Fibroblast of villous mesenchyme (primary cell): ENCODE measurements around the gene CALY. TPM values are rescaled to one million over a fixed set of nuclear protein-coding genes. Genes with fewer than 3 reads are reported as not detected.

Experiments
- DNase-seq: peaks from one replicate; pipeline ENCODE4 v3.0.0-alpha.2; 2010; ENCODE audit warnings: low read depth
- H3K4me3 ChIP-seq: 2 replicates; pipeline ENCODE4 v1.5.1; 2011; ENCODE audit warnings: low read depth, mild to moderate bottlenecking, low read length
- total RNA-seq: library from RNA; depleted of rRNA; stranded (reverse); fragments of >200 nt; gene quantifications from 2 replicates; pipeline ENCODE4 v1.2.3, GENCODE V29; 2012
- TF ChIP-seq, protein P1 (sequence below): IDR thresholded peaks from 2 replicates; pipeline ENCODE4 v1.5.1; 2012; ENCODE audit warnings: low read depth, mild to moderate bottlenecking, low read length; ENCODE audit not compliant: insufficient read depth

CALY gene
- total RNA-seq, 1 donor, result not detected

DNA sequence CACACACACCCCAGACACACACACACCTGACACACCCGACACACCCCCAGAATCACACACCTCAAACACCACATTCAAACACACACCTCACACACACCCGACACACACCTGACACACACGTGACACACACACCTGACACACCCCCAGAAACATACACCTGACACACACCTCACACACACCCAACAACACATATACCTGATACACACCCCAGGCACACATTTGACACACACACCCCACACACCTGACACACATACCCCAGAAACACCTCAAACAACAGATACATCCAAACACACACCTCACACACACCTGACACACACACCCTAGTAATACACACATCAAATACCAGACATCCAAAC, 652 bp upstream of the CALY start:
- TF ChIP-seq, protein P1, sequence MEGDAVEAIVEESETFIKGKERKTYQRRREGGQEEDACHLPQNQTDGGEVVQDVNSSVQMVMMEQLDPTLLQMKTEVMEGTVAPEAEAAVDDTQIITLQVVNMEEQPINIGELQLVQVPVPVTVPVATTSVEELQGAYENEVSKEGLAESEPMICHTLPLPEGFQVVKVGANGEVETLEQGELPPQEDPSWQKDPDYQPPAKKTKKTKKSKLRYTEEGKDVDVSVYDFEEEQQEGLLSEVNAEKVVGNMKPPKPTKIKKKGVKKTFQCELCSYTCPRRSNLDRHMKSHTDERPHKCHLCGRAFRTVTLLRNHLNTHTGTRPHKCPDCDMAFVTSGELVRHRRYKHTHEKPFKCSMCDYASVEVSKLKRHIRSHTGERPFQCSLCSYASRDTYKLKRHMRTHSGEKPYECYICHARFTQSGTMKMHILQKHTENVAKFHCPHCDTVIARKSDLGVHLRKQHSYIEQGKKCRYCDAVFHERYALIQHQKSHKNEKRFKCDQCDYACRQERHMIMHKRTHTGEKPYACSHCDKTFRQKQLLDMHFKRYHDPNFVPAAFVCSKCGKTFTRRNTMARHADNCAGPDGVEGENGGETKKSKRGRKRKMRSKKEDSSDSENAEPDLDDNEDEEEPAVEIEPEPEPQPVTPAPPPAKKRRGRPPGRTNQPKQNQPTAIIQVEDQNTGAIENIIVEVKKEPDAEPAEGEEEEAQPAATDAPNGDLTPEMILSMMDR, result no peak
- H3K4me3 ChIP-seq, result no peak overlapping the region
- DNase-seq, result no peak

DNA sequence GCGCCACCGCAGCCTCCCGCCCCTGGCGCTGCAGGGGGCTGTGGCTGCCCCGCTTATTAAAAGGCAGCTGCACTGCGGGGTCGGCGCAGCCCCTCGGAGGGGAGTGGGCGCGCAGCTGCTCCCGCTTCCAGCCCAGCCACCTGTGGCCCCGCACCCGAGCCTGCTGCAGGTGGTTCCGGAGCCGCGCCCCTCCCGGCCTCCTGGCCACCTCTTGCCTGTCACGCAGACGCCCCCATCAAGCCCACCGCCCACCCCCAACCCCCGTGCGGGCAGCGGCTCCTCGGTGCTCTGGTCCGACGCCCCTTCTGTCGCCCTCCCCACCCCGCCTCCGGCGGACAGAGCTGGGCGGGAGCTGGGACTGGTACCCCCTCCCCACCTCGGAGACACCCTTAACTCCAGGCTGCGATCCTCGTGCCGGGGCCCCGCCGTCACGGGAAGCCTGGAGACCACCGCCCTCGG, 549 bp downstream of the CALY start:
- H3K4me3 ChIP-seq, result no peak overlapping the region
- TF ChIP-seq, protein P1, result no peak
- DNase-seq, result no peak

DNA sequence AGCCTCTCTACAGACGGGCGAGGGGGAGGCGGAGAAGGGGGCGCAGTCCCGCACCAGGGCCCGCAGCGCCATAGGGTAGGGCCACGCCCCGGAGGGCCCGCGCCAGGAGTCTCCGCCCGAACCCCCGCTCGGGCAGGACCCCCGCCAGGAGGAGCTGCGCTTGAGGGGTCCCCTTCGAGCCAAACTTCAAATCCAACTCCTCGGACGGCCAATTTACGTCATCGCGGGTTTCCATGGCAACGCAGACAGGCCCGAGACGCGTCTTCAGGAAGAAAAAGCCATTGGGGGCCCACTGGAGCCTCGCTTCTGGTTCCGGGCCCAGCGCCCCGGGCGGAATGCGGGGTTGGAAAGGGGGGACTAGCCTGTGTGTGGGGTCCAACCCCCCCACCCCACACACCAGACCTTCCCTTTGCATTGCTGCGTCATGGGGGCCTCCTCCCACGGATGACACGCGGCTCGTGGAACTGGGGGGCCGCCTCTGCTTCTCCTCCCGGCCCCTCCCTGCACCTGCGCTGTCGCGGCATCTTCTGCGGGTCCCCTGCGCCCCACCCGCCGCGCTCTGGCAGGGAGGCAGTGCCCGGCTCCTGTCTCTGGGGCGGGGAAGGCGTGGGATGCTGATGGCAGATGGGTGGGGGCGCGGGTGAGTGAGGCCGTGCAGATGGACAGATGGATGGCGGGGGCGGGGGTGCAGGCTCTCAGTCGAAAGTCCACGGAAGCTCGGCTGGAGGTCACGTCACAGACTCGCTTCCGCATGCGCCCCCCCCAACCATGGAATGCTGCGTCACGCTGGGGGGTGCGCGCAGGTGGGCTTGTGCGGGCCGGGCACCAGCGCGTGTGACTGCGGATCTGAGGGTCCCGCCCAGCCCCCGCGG, 1.2 kb downstream of the CALY start:
- TF ChIP-seq, protein P1, result no peak
- peak; percentile 61 for DNase-seq
- peak overlapping the region; percentile 52 for H3K4me3 ChIP-seq

DNA sequence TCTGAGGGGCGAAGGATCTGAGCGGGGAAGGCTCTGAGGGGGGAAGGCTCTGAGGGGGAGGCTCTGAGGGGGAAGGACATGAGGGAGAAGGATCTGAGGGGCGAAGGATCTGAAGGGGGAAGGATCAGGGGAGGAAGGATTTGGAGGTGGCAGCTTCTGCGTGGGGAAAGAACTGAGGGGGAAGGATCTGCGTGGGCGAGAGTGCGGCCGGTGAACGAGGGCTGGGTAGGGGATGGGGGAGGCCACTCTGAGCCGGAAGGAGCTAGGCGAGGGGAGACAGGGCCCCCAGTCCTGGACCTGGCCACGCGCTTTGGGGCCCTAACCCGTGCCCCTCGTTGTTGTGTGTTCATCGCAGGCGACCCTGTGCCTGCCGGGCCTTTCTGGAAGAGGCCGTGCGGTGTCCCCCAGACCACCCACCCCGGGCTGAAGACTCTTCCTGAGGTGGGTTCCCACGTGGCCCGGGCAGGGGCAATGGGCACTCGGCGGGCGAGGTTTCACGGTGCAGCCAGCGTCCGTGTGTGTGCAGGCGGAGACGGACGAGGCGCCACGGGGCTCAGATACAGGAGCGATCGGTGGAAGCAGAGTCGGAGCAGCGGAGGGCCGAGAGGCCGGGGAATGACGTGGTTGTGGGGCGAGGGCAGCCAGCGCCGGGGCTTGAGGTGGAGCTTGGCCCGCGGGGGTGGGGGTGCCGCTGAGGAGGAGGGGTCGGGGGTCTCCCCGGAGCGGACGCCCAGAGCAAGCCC, 2.0 kb downstream of the CALY start:
- DNase-seq, result no peak
- peak overlapping the region; percentile 52 for H3K4me3 ChIP-seq
- TF ChIP-seq, protein P1, result no peak

DNA sequence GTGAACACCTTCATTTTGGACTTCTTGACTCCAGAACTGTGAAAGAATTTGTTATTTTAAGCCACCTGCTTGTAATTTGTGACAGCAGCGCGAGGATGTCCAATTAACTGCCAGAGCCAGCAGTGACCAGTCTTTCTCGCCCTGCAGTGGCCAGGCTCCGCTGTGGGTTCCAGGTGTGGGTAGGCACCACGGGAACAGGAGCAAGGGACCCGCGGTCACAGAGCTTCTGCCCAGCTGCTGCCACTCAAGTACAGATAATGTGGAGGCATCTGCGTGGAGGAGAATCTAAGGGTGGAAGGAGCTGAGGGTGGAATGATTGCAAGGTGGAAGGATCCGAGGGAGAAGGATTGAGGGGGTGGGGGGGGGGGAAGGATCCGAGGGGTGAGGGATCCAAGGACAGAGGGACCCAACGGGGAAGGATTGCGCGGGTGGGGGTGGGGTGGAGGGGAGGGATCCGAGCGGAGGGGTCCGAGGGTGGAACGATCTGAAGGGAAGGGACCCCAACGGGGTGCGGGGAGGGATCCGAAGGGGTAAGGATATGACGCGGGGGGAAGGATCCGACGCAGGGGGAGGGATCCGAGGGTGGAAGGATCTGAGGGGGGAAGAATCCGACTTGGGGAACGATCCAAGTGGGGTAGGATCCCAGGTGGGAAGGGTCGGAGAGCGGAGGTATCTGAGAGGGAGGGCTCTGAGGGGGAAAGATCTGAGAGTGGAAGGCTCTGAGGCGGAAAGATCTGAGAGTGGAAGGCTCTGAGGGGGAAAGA, 3.6 kb downstream of the CALY start:
- TF ChIP-seq, protein P1, result no peak

DNA sequence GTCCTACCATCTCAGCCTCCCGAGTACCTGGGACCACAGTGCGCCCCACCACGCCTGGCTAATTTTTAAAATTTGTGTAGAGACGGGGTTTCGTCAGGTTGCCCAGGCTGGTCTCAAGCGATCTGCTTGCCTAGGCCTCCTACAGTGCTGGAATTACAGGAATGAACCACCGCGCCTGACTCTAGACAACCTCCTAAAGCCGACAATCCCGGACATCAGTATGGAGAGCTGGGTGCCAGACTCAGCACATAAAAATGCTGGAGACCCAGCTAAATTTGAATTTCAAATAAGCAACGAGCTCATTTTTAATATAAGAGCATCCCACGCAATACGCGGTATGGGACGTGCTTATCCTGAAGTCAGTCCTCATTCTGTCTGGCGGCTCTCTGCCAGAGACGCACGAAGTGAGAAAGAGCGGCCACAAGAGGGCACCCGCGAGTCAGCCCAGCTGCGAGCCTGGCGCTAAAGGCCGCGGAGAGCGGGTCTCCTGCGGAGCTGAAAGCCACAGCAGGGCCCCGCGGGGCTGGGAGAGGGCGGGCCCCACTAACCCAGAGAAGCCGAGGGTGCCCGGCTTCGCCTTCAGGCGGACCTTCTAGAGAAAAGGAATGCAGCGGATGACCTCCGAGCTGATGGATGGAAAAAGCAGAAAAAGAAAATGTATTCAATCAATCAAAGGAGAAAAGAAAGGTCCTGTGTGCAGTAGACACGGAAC, 7.0 kb downstream of the CALY start:
- DNase-seq, result peak; percentile 86
- TF ChIP-seq, protein P1, result peak; percentile 95
- H3K4me3 ChIP-seq, result peak overlapping the region; percentile 19

More for the DNA sequence above, 3.6 kb downstream of the CALY start:
- no peak for DNase-seq
- H3K4me3 ChIP-seq, result no peak overlapping the region
